Esophagus squamous epithelium (tissue), 5 donors: ENCODE measurements around the gene POU2AF3. TPM values are rescaled to one million over a fixed set of nuclear protein-coding genes. Genes with fewer than 3 reads are reported as not detected.

Experiments
- DNase-seq: peaks from one replicate; lab custom pipeline; 2025; lab: John Stamatoyannopoulos, UW
- H3K27ac ChIP-seq, 4 donors: fragments of 200-600 bp; sonication (generic); one replicate each; pipeline ENCODE4 v1.5.1; 2016 to 2019; ENCODE audit warnings: mild to moderate bottlenecking in 1 of 4
- H3K27me3 ChIP-seq, 4 donors: fragments of 200-600 bp; sonication (generic); 1 replicate in 3 of 4; 2 replicates in 1 of 4; pipeline versions ENCODE4 v1.5.1 to v1.6.0; 2017 to 2021; ENCODE audit warnings: antibody characterized with exemption in 1 of 4
- H3K36me3 ChIP-seq, 3 donors: fragments of 200-600 bp; sonication (generic); one replicate each; pipeline ENCODE4 v1.5.1; 2016 to 2019
- H3K4me1 ChIP-seq, 3 donors: fragments of 200-600 bp; sonication (generic); one replicate each; pipeline ENCODE4 v1.5.1; 2017 to 2019
- H3K4me3 ChIP-seq, 4 donors: fragments of 200-600 bp; sonication (generic); 1 replicate in 3 of 4; 2 replicates in 1 of 4; pipeline ENCODE4 v1.5.1; 2016 to 2019; ENCODE audit warnings: mild to moderate bottlenecking in 2 of 4, moderate library complexity in 1 of 4
- H3K9me3 ChIP-seq, 3 donors: fragments of 200-600 bp; sonication (generic); one replicate each; pipeline ENCODE4 v1.5.1; 2016 to 2019
- CTCF ChIP-seq, 6 experiments: fragments of 450-650 bp in 4 of 6; fragments of 200-600 bp in 2 of 6; sonication (generic) in 2 of 6; IDR thresholded peaks; one replicate each; pipeline ENCODE4 v1.5.1; 2016 to 2019; ENCODE audit warnings: antibody characterized with exemption in 6 of 6, mild to moderate bottlenecking in 4 of 6, moderate library complexity in 4 of 6
- POLR2A ChIP-seq, 4 donors: fragments of 450-650 bp; IDR thresholded peaks; one replicate each; pipeline ENCODE4 v1.6.1; 2017; ENCODE audit warnings: antibody characterized with exemption in 4 of 4, mild to moderate bottlenecking in 4 of 4, moderate library complexity in 3 of 4
- WGBS, 2 donors: methylation state at CpG; one replicate each; pipeline ENCODE4 v1.1.5; 2018; 5-methylcytosine and 5-hydroxymethylcytosine counted together
- intact Hi-C: fragments of 100-400 bp; cut with DNase I; formaldehyde crosslinking; loops from one replicate; pipeline ENCODE4 v1.15.0; 2022
- total RNA-seq, 4 donors: library from RNA; depleted of rRNA; stranded (reverse); fragments of >200 nt; gene quantifications; one replicate each; pipeline ENCODE4 v1.1.0, GENCODE V29; 2016
- donor health status: DM: yes; HTN: yes; CAD: no.

Gene POU2AF3
- total RNA-seq, 4 donors from 2014 or later = 1.3 to 4.1 (median 2.1) TPM

DNA sequence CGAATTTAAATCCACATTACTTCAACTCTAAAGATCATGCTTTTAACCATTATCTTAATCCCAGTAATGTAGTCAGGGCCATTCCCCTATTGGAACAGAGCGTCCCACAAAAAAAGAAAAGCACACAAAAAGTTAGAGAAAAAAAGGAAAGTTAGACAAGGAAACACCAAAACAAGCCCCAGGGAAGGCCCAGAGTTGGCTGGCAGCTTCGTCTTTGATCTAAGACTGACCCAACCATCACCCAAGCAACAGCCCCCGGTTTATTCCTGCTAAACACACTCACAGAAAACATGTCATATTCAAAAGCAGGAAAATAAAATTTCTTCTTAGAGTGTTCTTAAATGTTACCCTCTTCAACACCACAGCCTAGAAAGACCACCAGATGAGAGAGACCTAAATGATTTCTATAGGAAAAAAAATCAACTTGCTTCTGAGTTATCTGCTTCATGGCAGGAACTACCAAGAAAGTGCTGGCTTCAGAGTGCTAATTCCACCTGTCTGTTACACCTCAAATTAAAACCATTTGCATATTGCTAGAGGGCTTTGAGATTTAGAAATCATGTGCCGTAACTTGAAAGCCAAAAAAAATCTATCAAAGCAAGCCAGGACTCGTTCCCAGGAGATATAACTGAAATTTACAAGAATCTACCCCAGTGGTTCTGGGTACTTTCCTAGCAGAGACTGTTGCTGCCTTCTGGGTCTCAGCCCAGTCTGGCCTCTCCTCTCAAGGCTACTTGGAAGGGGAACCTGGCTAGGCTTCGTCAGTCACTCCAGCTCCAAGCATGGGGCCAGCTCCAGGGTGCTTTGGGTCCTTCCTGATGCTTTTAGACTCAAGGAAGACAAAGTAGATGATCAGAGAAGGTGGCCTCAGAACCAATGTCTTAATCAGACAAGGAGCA lies 31.2 kb downstream of the POU2AF3 start:
- WGBS, 2 donors = 28 to 46% methylated on average over 7 of the region's 7 CpGs
- TF ChIP-seq CTCF (IDR thresholded peaks at IDR 0.05) = no peak
- no peak for TF ChIP-seq POLR2A (IDR thresholded peaks at IDR 0.05)
- H3K27me3 ChIP-seq = no peaks in the 10 kb centered on the region
- H3K9me3 ChIP-seq = no peaks in the 10 kb centered on the region
- no peaks in the 10 kb centered on the region for H3K36me3 ChIP-seq
- peaks cover 11 to 62% (median 38%) of the 10 kb centered on the region in 3 donors for H3K4me1 ChIP-seq
- DNase-seq = no peak
- peak overlapping the region in 2 of 4 donors; percentile 10 to 50 for H3K27ac ChIP-seq
- intact Hi-C loops = no loop called here
- H3K4me3 ChIP-seq = no peak overlapping the region

DNA sequence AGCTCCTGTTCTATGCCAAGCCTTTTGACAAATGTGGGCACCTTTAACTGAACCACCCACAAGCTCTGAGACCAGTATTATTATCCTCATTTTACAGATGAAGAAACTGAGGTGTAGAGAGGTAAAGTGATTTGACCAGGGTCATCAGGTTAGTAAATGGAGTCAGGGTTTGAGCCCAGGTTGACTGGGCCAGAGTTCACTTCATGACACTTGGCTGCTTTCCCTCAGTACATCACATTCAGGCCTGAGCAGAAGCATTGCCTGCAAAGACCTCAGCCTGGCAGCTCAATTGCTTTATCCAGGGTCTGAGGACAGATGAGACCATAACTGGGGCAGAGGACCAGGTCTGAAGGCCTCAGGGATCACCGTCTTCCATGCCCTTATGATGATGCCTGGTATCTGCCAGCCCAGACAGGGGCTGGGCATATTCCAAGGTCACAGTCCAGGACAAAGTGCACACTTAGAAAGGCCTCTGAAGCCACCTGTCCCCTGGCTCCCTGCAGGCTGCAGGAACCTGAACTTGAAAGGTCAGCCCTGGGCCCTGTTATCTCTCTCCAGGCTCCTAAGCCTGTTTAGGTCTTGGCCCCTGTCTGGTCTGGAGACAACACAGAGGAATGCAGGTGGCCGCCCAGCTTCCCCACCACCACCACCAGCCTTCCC lies 32.0 kb downstream of the POU2AF3 start:
- 60 to 100% methylated on average over 1 of the region's 2 CpGs for WGBS, 2 donors
- Histone ChIP-seq H3K36me3 (no peaks in the 10 kb centered on the region), H3K27me3 (no peaks in the 10 kb centered on the region), H3K27ac (peak overlapping the region in 2 of 4 donors; percentile 10 to 50), H3K4me1 (peaks cover 11 to 69% (median 38%) of the 10 kb centered on the region in 3 donors), H3K9me3 (no peaks in the 10 kb centered on the region), H3K4me3 (no peak overlapping the region)
- DNase-seq = no peak
- intact Hi-C loops = no loop called here
- TF ChIP-seq POLR2A (IDR thresholded peaks at IDR 0.05) = no peak
- TF ChIP-seq CTCF (IDR thresholded peaks at IDR 0.05) = no peak

DNA sequence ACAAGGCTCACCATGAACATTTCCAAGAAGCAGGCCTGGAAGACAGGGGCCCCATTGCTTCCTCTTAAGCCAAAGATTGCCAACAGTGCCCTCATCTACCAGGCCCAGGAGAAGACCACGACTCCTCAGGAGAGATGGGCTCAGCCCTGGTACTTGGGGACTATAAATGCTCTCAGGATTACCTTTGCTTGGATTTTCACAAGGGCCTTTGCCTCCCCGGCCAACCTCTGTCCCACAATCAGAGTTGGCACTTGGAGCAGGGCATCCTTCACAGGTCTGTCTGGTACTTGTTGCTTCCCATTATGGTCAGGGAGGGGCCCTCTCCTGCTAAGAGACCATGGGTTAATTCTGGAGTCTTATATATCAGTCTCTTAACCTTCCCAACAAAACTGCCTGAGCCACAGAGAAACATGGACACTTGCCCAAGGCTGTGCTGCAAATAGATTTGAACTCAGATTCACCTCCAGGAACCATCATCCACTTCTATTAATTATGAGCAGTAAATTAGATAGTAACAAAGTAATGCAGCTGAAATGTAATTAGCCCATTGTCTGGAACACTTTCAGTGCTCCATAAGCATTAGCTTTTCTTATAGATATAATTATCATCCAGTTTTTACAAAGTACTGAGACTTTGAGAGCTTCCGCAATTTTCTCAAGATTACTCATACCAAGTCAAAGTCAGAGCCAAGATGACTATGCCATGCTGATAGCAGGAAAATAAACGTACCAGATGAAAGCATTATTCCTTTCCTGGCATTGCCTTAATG lies 33.5 kb downstream of the POU2AF3 start:
- Histone ChIP-seq H3K4me1 (peaks cover 11 to 84% (median 46%) of the 10 kb centered on the region in 3 donors), H3K36me3 (no peaks in the 10 kb centered on the region), H3K27ac (peak overlapping the region; percentile 7 to 63 (median 55)), H3K9me3 (no peaks in the 10 kb centered on the region), H3K27me3 (no peaks in the 10 kb centered on the region), H3K4me3 (no peak overlapping the region)
- intact Hi-C loops = no loop called here
- TF ChIP-seq CTCF (IDR thresholded peaks at IDR 0.05) = no peak
- no peak for TF ChIP-seq POLR2A (IDR thresholded peaks at IDR 0.05)
- no peak for DNase-seq
- WGBS, 2 donors = 46 to 49% methylated on average over 3 to 4 of the region's 4 CpGs

- H3K27ac ChIP-seq = no peak overlapping the region
- 67 to 69% methylated on average over 6 to 9 of the region's 9 CpGs for WGBS, 2 donors
These were observed 36.5 kb downstream of the POU2AF3 start for GRCh38 chr11:111334532-111335502.

More at GRCh38 chr11:111334532-111335502, 36.5 kb downstream of the POU2AF3 start:
- intact Hi-C loops = no loop called here
- no peaks in the 10 kb centered on the region for H3K27me3 ChIP-seq
- no peak for DNase-seq
- H3K4me1 ChIP-seq = peaks cover 0 to 61% (median 33%) of the 10 kb centered on the region in 3 donors
- TF ChIP-seq POLR2A (IDR thresholded peaks at IDR 0.05) (no peak), CTCF (IDR thresholded peaks at IDR 0.05) (no peak)
- H3K4me3 ChIP-seq = no peak overlapping the region
- H3K9me3 ChIP-seq = no peaks in the 10 kb centered on the region
- no peaks in the 10 kb centered on the region for H3K36me3 ChIP-seq
